ENCODE data around the gene ZNF227.
"Not testable (repeated sequence)": the region's sequence is repeated elsewhere in the genome, so short reads cannot be mapped to it uniquely, and the experiment has no call there.

The ZNF227 gene

DNA sequence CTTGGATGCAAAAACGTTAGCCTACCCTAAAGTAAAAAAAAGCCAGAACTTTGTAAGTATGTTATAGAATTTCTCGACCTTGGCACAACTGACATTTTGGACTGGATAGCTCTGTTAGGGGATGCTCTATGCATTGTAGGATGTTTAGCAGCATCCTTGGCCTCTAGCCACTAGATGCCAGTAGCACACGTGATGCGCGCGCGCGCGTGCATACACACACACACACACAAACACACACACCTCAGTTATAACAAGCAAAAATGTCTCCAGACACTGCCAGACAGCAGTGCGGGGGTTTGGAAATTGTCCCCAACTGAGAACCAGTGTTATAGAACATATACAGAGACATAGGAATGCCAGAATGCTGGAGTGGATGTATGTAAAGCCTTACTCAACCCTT is 30.2 kb upstream of the ZNF227 start:
- H3K4me3 ChIP-seq (ENCODE audit: low read depth, low read length), result no peak overlapping the region
- no peak for DNase-seq (ENCODE audit: low read depth)
- TF ChIP-seq, protein P1, sequence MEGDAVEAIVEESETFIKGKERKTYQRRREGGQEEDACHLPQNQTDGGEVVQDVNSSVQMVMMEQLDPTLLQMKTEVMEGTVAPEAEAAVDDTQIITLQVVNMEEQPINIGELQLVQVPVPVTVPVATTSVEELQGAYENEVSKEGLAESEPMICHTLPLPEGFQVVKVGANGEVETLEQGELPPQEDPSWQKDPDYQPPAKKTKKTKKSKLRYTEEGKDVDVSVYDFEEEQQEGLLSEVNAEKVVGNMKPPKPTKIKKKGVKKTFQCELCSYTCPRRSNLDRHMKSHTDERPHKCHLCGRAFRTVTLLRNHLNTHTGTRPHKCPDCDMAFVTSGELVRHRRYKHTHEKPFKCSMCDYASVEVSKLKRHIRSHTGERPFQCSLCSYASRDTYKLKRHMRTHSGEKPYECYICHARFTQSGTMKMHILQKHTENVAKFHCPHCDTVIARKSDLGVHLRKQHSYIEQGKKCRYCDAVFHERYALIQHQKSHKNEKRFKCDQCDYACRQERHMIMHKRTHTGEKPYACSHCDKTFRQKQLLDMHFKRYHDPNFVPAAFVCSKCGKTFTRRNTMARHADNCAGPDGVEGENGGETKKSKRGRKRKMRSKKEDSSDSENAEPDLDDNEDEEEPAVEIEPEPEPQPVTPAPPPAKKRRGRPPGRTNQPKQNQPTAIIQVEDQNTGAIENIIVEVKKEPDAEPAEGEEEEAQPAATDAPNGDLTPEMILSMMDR (IDR thresholded peaks at IDR 0.05; ENCODE audit: low read depth, low read length, missing control alignments), result no peak

DNA sequence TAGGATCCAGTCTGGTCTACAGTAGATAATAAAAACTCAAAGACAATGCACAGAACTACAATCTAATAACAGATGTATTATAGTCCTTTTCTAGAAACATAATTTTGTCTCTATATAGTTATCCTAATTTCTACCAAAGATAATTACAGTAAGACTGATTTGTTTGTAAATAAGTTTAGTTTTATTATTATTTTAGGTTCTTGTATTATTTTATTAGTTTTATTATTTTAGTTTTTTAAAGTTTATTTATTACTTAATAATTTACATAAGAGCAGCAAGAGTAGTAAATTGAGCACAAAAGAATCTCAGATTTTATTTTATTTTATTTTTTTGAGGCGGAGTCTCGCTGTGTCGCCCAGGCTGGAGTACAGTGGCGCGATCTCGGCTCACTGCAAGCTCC is 22.3 kb upstream of the ZNF227 start:
- TF ChIP-seq, protein P1 (IDR thresholded peaks at IDR 0.05; ENCODE audit: low read depth, low read length, missing control alignments), result no peak
- no peak for DNase-seq (ENCODE audit: low read depth)
- H3K4me3 ChIP-seq (ENCODE audit: low read depth, low read length), result no peak overlapping the region

DNA sequence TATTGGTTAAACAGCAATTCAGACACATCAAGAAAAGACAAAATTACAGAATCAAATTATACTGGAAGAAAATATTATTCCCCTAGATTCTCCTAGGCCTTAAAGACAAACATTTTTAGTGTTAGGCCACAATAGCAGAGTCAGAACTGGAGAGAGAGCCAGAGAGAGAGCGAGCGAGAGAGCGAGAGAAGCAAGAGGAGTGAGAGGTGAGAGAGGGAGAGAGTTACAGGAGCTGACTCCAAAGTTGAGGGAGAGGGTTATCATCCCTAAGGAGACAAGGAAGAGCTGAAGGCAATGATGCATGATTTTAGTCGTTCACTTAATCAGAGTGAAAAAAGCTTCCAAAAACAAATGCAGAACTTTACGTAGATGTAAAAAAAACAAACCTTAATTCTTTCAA is 20.2 kb upstream of the ZNF227 start:
- DNase-seq (ENCODE audit: low read depth), result no peak
- no peak overlapping the region for H3K4me3 ChIP-seq (ENCODE audit: low read depth, low read length)
- TF ChIP-seq, protein P1 (IDR thresholded peaks at IDR 0.05; ENCODE audit: low read depth, low read length, missing control alignments), result no peak

DNA sequence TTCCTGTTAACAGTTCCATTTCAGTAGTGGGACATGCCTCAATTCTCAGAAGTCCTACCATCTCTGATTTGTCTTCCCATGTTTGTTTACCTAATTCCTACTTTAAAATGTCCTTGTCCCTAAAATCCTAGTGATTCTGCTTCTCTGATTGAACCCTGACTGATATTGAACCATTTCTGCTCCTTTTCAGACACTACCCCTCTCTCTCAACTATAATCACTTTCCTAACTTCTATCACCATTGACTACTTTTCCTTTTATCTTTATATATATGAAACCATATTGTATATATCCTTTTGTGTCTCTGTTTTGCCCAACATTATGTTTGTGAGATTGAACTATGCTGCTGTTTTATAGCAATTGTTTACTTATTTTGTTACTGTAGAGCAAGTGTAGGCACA is 15.6 kb upstream of the ZNF227 start:
- H3K4me3 ChIP-seq (ENCODE audit: low read depth, low read length), result no peak overlapping the region
- no peak for DNase-seq (ENCODE audit: low read depth)
- TF ChIP-seq, protein P1 (IDR thresholded peaks at IDR 0.05; ENCODE audit: low read depth, low read length, missing control alignments), result no peak

DNA sequence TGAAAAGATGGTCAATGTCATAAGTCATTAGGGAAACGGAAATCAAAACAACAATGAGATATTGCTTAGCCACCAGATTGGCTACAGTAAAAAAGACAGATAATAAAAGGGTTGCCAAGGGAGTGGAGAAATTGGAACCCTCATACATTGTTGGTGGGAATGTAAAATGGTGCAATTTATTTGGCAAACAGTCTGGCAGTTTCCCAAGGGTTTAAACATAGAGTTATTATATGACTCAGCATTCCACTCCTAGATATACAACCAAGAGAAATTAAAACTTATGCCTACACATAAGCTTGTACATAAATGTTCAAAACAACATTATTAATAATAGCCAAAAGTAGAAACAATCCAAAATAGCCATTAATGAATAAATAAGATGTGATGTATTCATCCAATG is 9.9 kb upstream of the ZNF227 start:
- TF ChIP-seq, protein P1 (IDR thresholded peaks at IDR 0.05; ENCODE audit: low read depth, low read length, missing control alignments), result no peak
- H3K4me3 ChIP-seq (ENCODE audit: low read depth, low read length), result no peak overlapping the region
- DNase-seq (ENCODE audit: low read depth), result no peak

DNA sequence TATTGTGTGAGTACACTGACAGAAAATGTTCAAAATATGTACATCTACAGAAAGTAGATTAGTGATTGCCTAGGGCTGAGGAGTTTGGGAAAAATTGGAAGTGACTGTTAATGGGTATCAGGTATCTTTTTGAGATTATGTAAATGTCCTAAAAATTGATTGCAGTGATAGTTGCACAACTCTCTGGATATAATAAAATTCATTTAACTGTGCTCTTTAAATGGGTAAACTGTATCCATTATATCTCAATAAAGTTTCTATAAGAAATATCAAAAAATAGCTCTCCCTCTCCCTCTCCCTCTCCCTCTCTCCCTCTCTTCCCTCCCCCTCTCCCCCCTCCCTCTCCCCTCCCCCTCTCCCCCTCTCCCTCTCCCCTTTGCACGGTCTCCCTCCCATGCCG is 9.4 kb upstream of the ZNF227 start:
- TF ChIP-seq, protein P1 (IDR thresholded peaks at IDR 0.05; ENCODE audit: low read depth, low read length, missing control alignments), result no peak
- no peak overlapping the region for H3K4me3 ChIP-seq (ENCODE audit: low read depth, low read length)
- no peak for DNase-seq (ENCODE audit: low read depth)

DNA sequence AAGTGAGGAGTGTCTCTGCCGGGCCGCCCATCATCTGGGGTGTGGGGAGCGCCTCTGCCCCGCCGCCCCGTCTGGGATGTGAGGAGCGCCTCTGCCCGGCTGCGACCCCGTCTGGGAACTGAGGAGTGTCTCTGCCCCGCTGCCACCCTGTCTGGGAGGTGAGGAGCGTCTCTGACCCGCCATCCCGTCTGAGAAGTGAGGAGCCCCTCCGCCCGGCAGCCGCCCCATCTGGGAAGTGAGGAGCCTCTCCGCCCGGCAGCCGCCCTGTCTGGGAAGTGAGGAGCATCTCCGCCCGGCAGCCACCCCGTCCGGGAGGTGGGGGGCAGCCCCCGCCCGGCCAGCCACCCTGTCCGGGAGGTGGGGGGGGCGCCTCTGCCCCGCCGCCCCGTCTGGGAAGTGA is 8.5 kb upstream of the ZNF227 start:
- not testable (repeated sequence) for H3K4me3 ChIP-seq (ENCODE audit: low read depth, low read length); DNase-seq (ENCODE audit: low read depth)

DNA sequence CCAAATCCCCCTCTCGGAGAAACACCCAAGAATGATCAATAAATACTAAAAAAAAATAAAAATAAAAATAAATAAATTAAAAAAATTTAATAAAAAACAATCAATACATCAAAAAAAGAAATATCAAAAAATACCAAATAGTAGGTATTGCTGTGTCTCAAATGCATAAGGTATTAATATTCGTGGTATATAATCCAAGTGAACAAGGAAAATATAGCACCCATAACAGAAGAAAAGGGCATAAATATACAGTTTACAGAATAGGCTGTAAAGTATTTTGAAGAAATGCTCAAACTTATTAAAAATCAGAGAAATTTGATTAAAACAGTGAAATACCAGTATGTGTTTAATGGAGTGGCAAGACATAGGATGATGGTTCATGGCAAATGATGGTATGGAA is 7.6 kb upstream of the ZNF227 start:
- TF ChIP-seq, protein P1 (IDR thresholded peaks at IDR 0.05; ENCODE audit: low read depth, low read length, missing control alignments), result no peak
- H3K4me3 ChIP-seq (ENCODE audit: low read depth, low read length), result no peak overlapping the region
- no peak for DNase-seq (ENCODE audit: low read depth)
